GM13976 (cell line): Measurements from ENCODE around the gene HES6.

Experiments
- DNase-seq: peaks from one replicate; pipeline ENCODE4 v3.0.0; 2012; ENCODE audit warnings: low spot score
- in situ Hi-C: fragments of 300-500 bp; cut with MboI; formaldehyde crosslinking; loops from one replicate; pipeline ENCODE4 v1.12.0; 2022; ENCODE audit warnings: low sequenced_read_pairs, mixed read lengths, inconsistent platforms; ENCODE audit not compliant: unreplicated experiment
- TF ChIP-seq, protein P1 (sequence below): IDR thresholded peaks from 2 replicates; pipeline ENCODE4 v1.5.1; 2012; ENCODE audit warnings: borderline replicate concordance, mild to moderate bottlenecking; ENCODE audit not compliant: insufficient read depth; ENCODE audit errors: extremely low read depth, missing control alignments, control extremely low read depth

Gene HES6

GRCh38 chr2:238233625-238234024 lies 6.2 kb downstream of the HES6 start:
- in situ Hi-C loops, result no loop called here
- TF ChIP-seq, protein P1, sequence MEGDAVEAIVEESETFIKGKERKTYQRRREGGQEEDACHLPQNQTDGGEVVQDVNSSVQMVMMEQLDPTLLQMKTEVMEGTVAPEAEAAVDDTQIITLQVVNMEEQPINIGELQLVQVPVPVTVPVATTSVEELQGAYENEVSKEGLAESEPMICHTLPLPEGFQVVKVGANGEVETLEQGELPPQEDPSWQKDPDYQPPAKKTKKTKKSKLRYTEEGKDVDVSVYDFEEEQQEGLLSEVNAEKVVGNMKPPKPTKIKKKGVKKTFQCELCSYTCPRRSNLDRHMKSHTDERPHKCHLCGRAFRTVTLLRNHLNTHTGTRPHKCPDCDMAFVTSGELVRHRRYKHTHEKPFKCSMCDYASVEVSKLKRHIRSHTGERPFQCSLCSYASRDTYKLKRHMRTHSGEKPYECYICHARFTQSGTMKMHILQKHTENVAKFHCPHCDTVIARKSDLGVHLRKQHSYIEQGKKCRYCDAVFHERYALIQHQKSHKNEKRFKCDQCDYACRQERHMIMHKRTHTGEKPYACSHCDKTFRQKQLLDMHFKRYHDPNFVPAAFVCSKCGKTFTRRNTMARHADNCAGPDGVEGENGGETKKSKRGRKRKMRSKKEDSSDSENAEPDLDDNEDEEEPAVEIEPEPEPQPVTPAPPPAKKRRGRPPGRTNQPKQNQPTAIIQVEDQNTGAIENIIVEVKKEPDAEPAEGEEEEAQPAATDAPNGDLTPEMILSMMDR, result no peak
- DNase-seq, result no peak

DNA sequence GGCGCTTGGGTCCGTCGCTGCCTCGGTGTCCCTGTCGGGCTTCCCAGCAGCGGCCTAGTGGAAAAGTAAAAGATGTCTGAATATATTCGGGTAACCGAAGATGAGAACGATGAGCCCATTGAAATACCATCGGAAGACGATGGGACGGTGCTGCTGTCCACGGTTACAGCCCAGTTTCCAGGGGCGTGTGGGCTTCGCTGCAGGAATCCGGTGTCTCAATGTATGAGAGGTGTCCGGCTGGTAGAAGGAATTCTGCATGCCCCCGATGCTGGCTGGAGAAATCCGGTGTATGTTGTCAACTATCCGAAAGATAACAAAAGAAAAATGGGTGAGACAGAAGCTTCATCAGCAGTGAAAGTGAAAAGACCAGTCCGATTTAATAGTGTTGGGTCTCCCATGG lies 8.0 kb downstream of the HES6 start:
- in situ Hi-C loops, result no loop called here
- no peak for DNase-seq
- TF ChIP-seq, protein P1, result no peak

DNA sequence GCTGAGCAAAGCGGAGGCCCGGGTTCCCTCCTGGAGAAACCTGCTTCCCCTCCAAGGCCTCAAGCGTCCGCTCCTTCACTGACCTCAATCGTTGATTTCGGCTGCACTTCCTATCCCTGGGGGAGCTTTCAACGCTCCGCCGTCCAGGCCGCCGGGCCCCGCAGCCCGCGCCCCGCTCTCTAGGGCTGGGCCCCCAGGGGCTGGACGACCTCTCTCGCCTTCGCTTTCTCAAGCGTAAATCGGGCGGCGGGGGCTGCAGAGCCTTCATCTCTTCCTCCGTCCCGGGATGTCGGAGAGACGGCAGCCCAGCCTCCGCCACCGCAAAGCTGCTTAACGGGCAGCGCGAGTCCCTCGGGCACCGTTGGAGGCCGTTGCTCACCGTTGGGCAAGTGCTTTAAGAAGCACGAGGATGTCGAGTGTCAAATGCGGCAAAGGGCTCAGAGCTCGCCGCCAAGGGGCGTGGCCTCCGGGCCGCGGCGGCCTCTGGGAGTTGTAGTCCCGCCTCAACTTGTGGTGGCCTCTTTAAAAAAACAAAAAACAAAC lies 8.5 kb downstream of the HES6 start:
- in situ Hi-C loops, result no loop called here
- TF ChIP-seq, protein P1, result no peak
- peak; percentile 84 for DNase-seq

DNA sequence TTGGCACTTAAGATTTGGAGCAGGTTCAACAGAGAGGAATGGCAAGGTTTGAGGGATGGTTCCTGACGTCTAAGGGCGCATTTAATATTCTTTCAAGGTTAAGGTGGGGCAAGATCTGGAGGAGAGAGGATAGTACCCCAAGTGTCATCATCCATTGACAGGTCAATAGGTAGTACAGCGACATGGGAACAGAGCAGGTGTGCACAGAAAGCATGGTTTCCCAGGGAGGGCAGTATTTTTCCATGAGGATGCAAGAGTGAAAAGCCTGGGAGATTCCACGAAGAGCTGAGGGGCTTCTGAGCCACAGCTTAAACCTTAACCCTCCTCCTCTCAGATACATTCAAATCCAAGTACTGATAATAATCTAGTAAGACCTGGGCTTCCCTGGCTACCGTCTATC lies 9.1 kb downstream of the HES6 start:
- peak; percentile 20 for DNase-seq
- in situ Hi-C loops, result no loop called here
- TF ChIP-seq, protein P1, result no peak

- in situ Hi-C loops, result no loop called here
- TF ChIP-seq, protein P1, result no peak
- DNase-seq, result peak; percentile 7
Observed at GRCh38 chr2:238228700-238229099, 11.1 kb downstream of the HES6 start.

DNA sequence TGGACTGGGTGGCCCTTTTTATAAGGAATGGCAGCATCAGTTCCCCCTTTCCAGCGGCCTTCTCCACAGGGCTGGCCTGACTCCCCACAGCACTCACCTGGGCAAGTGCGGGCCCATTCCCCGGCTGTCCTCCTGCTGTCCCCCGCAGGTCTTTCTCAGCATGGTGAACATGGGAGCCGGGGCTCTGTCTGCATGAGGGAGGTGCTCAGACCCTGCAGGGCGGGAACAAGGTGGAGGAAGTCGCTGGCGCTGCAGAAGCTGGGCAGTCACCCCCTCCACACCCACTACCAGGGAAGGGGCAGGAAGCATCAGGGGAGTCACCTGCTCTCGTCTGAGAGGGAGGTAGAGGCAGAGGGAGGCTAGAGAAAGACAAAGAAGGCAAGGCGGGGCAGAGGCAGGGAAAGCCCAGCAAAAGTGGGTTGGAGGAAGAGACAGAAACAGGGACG lies 12.2 kb downstream of the HES6 start:
- TF ChIP-seq, protein P1, result no peak
- DNase-seq, result peak; percentile 8
- in situ Hi-C loops, result no loop called here
